B cell (primary cell): ENCODE results near the gene CASK. TPM values are rescaled to one million over a fixed set of nuclear protein-coding genes. Genes with fewer than 3 reads are reported as not detected.

ENCODE experiments used
- ATAC-seq: fragments of 200-7000 bp; cut with Tn5 transposase; one replicate; pipeline ENCODE4 v1.10.0; 2021; ENCODE audit warnings: low read depth, mild to moderate bottlenecking, moderate number of reproducible peaks, moderate library complexity
- CTCF ChIA-PET: fragments of 350-600 bp; sonication (Branson Sonifier 250); formaldehyde crosslinking; loops from one replicate; lab custom pipeline; 2021; ENCODE audit warnings: antibody characterized with exemption, inconsistent platforms; lab: Charles Lee
- POLR2A ChIA-PET: fragments of 350-600 bp; sonication (Branson Sonifier 250); formaldehyde crosslinking; loops from one replicate; lab custom pipeline; 2021; ENCODE audit warnings: antibody characterized with exemption; lab: Charles Lee
- DNase-seq: peaks from one replicate; pipeline ENCODE4 v3.0.0; 2013
- H2AFZ ChIP-seq: 2 replicates; pipeline ENCODE4 v1.6.1; 2012; ENCODE audit warnings: mild to moderate bottlenecking, low read depth, low read length; ENCODE audit not compliant: insufficient read depth, poor library complexity, severe bottlenecking
- H3K27ac ChIP-seq, 2 donors: 1 replicate in 1 of 2; 2 replicates in 1 of 2; pipeline ENCODE4 v1.5.1; 2012 to 2013; ENCODE audit warnings: low read length in 2 of 2, mild to moderate bottlenecking in 2 of 2, moderate library complexity in 1 of 2
- H3K27me3 ChIP-seq, 4 experiments: fragments of 200-600 bp in 1 of 4; sonication (generic) in 1 of 4; replicated peaks in 1 of 4; 1 replicate in 2 of 4; 2 replicates in 2 of 4; pipeline versions ENCODE4 v1.6.1 to v1.7.0; 2013 to 2016; ENCODE audit warnings: low read length in 3 of 4, mild to moderate bottlenecking in 2 of 4, mixed read lengths in 1 of 4, moderate library complexity in 1 of 4; ENCODE audit not compliant: insufficient read depth in 4 of 4, control insufficient read depth in 3 of 4; ENCODE audit errors: control extremely low read depth in 1 of 4
- H3K36me3 ChIP-seq, 2 experiments: replicated peaks in 1 of 2; 1 replicate in 1 of 2; 2 replicates in 1 of 2; pipeline versions ENCODE4 v1.6.1 to v1.7.1; 2013; ENCODE audit warnings: low read length in 1 of 2; ENCODE audit not compliant: insufficient read depth in 2 of 2, control insufficient read depth in 1 of 2; ENCODE audit errors: control extremely low read depth in 1 of 2, extremely low read depth in 1 of 2
- H3K4me1 ChIP-seq, 2 donors: fragments of 200-600 bp in 1 of 2; sonication (generic) in 1 of 2; 1 replicate in 1 of 2; 2 replicates in 1 of 2; pipeline versions ENCODE4 v1.5.1 to v1.6.1; 2013 to 2017; ENCODE audit warnings: low read length in 2 of 2; ENCODE audit not compliant: control insufficient read depth in 2 of 2, insufficient read depth in 2 of 2
- H3K4me2 ChIP-seq: replicated peaks from 2 replicates; pipeline ENCODE3; 2012; ENCODE audit warnings: mild to moderate bottlenecking, low read depth, low read length; ENCODE audit not compliant: poor library complexity, severe bottlenecking
- H3K4me3 ChIP-seq, 5 experiments: fragments of 200-600 bp in 1 of 5; sonication (generic) in 1 of 5; 1 replicate in 3 of 5; 2 replicates in 2 of 5; pipeline versions ENCODE4 v1.5.1 to v1.7.0; 2011 to 2016; ENCODE audit warnings: low read length in 4 of 5, mild to moderate bottlenecking in 4 of 5, low read depth in 2 of 5, control low read depth in 1 of 5, moderate library complexity in 1 of 5; ENCODE audit not compliant: insufficient read depth in 1 of 5; ENCODE audit errors: control extremely low read depth in 1 of 5, extremely low read depth in 1 of 5
- H3K79me2 ChIP-seq: fragments of 200-600 bp; sonication (generic); one replicate; pipeline ENCODE4 v1.6.0; 2016; ENCODE audit warnings: low read length; ENCODE audit not compliant: control insufficient read depth, insufficient read depth
- H3K9ac ChIP-seq: fragments of 200-600 bp; sonication (generic); 2 replicates; pipeline ENCODE4 v1.6.1; 2017; ENCODE audit warnings: mild to moderate bottlenecking, low read length, moderate library complexity
- H3K9me3 ChIP-seq, 3 donors: one replicate each; pipeline versions ENCODE4 v1.6.1 to v1.7.1; 2013; ENCODE audit warnings: low read length in 2 of 3; ENCODE audit not compliant: control insufficient read depth in 2 of 3, insufficient read depth in 1 of 3; ENCODE audit errors: control extremely low read depth in 1 of 3
- H4K20me1 ChIP-seq: 2 replicates; pipeline ENCODE4 v1.6.0; 2012; ENCODE audit warnings: mild to moderate bottlenecking, low read length; ENCODE audit not compliant: insufficient read depth, control insufficient read depth, poor library complexity, severe bottlenecking
- H3K27ac Mint-ChIP-seq: one replicate; pipeline ENCODE4 v1.8.0; 2021; ENCODE audit warnings: mixed read lengths
- H3K27me3 Mint-ChIP-seq: one replicate; pipeline ENCODE4 v1.8.0; 2021; ENCODE audit warnings: mixed read lengths
- H3K4me1 Mint-ChIP-seq: one replicate; pipeline ENCODE4 v1.8.0; 2021; ENCODE audit warnings: mixed read lengths
- H3K4me3 Mint-ChIP-seq: one replicate; pipeline ENCODE4 v1.8.0; 2021; ENCODE audit warnings: mixed read lengths
- H3K9me3 Mint-ChIP-seq: one replicate; pipeline ENCODE4 v1.8.0; 2022; ENCODE audit warnings: mixed read lengths; ENCODE audit not compliant: insufficient read depth
- EZH2 ChIP-seq: IDR thresholded peaks from 2 replicates; pipeline ENCODE4 v1.6.1; 2012; ENCODE audit warnings: borderline replicate concordance, low read depth, mild to moderate bottlenecking, moderate library complexity, low read length; ENCODE audit not compliant: insufficient read depth, poor library complexity, severe bottlenecking
- WGBS: methylation state at CpG from one replicate; pipeline ENCODE4 v1.1.5; 2013; ENCODE audit warnings: missing lambda C conversion rate; ENCODE audit not compliant: insufficient coverage; 5-methylcytosine and 5-hydroxymethylcytosine counted together
- intact Hi-C: fragments of 100-400 bp; cut with micrococcal nuclease; formaldehyde crosslinking; loops from one replicate; pipeline ENCODE4 v1.10.0; 2022
- polyA plus RNA-seq: library from polyadenylated mRNA; depleted of rRNA; stranded (reverse); fragments of >200 nt; gene quantifications from 2 replicates; pipeline ENCODE4 v1.2.3, GENCODE V29; 2012
- total RNA-seq, 2 donors: library from RNA; stranded (reverse); fragments of 120-200 nt in 1 of 2; gene quantifications; 1 replicate in 1 of 2; 2 replicates in 1 of 2; pipeline versions ENCODE4 v1.2.3 to v1.2.4, GENCODE V29; 2013 to 2022
- TF ChIP-seq, protein P1 (sequence below): fragments of 200-600 bp; IDR thresholded peaks from one replicate; pipeline ENCODE4 v1.8.0; 2022; ENCODE audit warnings: antibody characterized with exemption, mild to moderate bottlenecking

CASK gene
- total and polyA plus RNA-seq, 2 donors (not counting 1 experiment from before 2014, with no cell fraction given) = 14.2 to 50.4 TPM

DNA sequence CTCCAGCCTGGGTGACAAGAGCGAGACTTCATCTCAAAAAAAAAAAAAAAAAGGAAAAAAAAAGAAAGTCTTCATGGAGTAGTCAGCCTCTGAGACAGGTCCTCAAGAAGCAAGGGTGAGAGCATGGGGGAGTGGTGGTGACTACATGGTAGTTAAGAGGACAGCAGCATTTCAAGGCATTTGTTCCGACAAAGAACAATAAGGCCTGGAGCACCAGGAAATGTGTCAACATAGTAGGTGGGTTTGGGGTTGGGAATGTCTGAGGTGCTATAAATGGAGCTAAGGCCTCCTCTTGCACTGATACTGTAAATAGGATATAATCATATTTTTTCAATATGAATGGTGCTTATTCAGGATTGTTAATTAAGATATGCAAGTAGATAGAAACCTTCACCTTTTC lies 165.0 kb downstream of the CASK start:
- intact Hi-C loops = no loop called here
- Mint-ChIP-seq H3K27me3 (no peaks in the 10 kb centered on the region), H3K9me3 (no peaks in the 10 kb centered on the region), H3K4me3 (no peak overlapping the region), H3K27ac (no peak overlapping the region), H3K4me1 (peaks cover 3% of the 10 kb centered on the region)
- TF ChIP-seq EZH2 = no peak
- TF ChIP-seq, protein P1, sequence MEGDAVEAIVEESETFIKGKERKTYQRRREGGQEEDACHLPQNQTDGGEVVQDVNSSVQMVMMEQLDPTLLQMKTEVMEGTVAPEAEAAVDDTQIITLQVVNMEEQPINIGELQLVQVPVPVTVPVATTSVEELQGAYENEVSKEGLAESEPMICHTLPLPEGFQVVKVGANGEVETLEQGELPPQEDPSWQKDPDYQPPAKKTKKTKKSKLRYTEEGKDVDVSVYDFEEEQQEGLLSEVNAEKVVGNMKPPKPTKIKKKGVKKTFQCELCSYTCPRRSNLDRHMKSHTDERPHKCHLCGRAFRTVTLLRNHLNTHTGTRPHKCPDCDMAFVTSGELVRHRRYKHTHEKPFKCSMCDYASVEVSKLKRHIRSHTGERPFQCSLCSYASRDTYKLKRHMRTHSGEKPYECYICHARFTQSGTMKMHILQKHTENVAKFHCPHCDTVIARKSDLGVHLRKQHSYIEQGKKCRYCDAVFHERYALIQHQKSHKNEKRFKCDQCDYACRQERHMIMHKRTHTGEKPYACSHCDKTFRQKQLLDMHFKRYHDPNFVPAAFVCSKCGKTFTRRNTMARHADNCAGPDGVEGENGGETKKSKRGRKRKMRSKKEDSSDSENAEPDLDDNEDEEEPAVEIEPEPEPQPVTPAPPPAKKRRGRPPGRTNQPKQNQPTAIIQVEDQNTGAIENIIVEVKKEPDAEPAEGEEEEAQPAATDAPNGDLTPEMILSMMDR = no peak
- Histone ChIP-seq H4K20me1 (no peaks in the 10 kb centered on the region), H3K9me3 (no peaks in the 10 kb centered on the region), H3K27me3 (no peaks in the 10 kb centered on the region), H3K9ac (no peak overlapping the region), H2AFZ (no peak overlapping the region), H3K4me1 (no peaks in the 10 kb centered on the region), H3K79me2 (no peaks in the 10 kb centered on the region), H3K27ac (no peak overlapping the region), H3K4me3 (no peak overlapping the region), H3K36me3 (no peaks in the 10 kb centered on the region), H3K4me2 (no peak overlapping the region)
- CTCF ChIA-PET = interaction anchor here (0.7 to 3.7 kb wide), 3 partner anchors 9 to 235 kb away, joined by 3 to 42 read pairs (median 9); no protein-coding TSS in a partner anchor
- ATAC-seq (no peak), DNase-seq (no peak)
- POLR2A ChIA-PET = no interaction called here
- no CpG with 5 or more reads among the region's 2 CpGs for WGBS

DNA sequence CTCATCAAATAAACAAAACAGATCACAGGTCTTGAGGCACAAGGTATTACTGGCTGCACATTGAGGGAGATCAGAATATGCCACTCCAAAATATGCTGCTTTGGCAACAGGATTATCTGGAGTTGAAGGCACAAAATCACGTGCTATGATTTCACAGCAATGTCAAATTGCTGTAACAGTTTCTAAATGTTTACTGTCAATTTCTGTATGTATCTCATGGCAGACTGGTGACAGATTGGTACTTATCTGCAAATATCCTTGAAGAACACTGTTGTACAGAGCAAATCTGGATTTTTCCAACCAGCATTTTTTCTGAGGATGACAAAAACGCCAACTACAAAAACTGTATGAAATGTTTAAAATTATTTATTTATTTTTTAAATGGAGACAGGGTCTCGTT lies 172.6 kb downstream of the CASK start:
- Mint-ChIP-seq H3K9me3 (no peaks in the 10 kb centered on the region), H3K4me1 (no peaks in the 10 kb centered on the region), H3K4me3 (no peak overlapping the region), H3K27me3 (no peaks in the 10 kb centered on the region), H3K27ac (no peak overlapping the region)
- ChIA-PET CTCF (no interaction called here), POLR2A (no interaction called here)
- Histone ChIP-seq H3K27me3 (no peaks in the 10 kb centered on the region), H2AFZ (no peak overlapping the region), H3K9ac (no peak overlapping the region), H3K27ac (no peak overlapping the region), H4K20me1 (no peaks in the 10 kb centered on the region), H3K36me3 (no peaks in the 10 kb centered on the region), H3K4me3 (no peak overlapping the region), H3K79me2 (no peaks in the 10 kb centered on the region), H3K9me3 (no peaks in the 10 kb centered on the region), H3K4me2 (no peak overlapping the region), H3K4me1 (no peaks in the 10 kb centered on the region)
- intact Hi-C loops = no loop called here
- ATAC-seq (no peak), DNase-seq (no peak)
- WGBS = no CpG with 5 or more reads among the region's 3 CpGs
- TF ChIP-seq, protein P1 = no peak
- TF ChIP-seq EZH2 = no peak
